IMR-90 (cell line): ENCODE measurements around the gene CCDC88C. TPM values are rescaled to one million over a fixed set of nuclear protein-coding genes. Genes with fewer than 3 reads are reported as not detected.

Experiments
- ATAC-seq: fragments of 200-7000 bp; cut with Tn5 transposase; 2 replicates; pipeline ENCODE4 v1.9.1; 2020; ENCODE audit warnings: low read depth, mild to moderate bottlenecking, moderate library complexity
- BruUV-seq: library from RNA; stranded (reverse); fragments of 400-500 nt; replicated peaks from 2 replicates; lab custom pipeline; 2021; lab: Mats Ljungman, UMichigan
- CTCF ChIA-PET: fragments of 300-600 bp; formaldehyde crosslinking; extraction: SDS; loops from one replicate; lab custom pipeline; 2021; ENCODE audit warnings: antibody characterized with exemption; lab: Yijun Ruan, JAX
- POLR2A ChIA-PET: fragments of 300-600 bp; sonication (Branson Sonifier 250); formaldehyde crosslinking; loops from one replicate; lab custom pipeline; 2022; ENCODE audit warnings: antibody characterized with exemption; ENCODE audit not compliant: unreplicated experiment; lab: Charles Lee
- DNase-seq: peaks from one replicate; pipeline ENCODE4 v3.0.0; 2013
- H2AFZ ChIP-seq: replicated peaks from 2 replicates; pipeline ENCODE3; 2013; ENCODE audit warnings: low read length, mild to moderate bottlenecking; ENCODE audit not compliant: poor library complexity
- H2AK5ac ChIP-seq: 2 replicates; pipeline ENCODE4 v1.6.1; 2013; ENCODE audit warnings: low read depth, low read length, inconsistent platforms
- H2AK9ac ChIP-seq: replicated peaks from 2 replicates; pipeline ENCODE3; 2013; ENCODE audit warnings: mild to moderate bottlenecking, low read depth, low read length, moderate library complexity; ENCODE audit not compliant: poor library complexity
- H2BK120ac ChIP-seq: 2 replicates; pipeline ENCODE4 v1.6.1; 2013; ENCODE audit warnings: low read depth, low read length, inconsistent platforms
- H2BK15ac ChIP-seq: 3 replicates; pipeline ENCODE4 v1.6.1; 2013; ENCODE audit warnings: low read depth, low read length, inconsistent platforms
- H2BK20ac ChIP-seq: 2 replicates; pipeline ENCODE4 v1.6.1; 2013; ENCODE audit warnings: low read depth, mild to moderate bottlenecking, inconsistent platforms, low read length, moderate library complexity
- H2BK5ac ChIP-seq: 2 replicates; pipeline ENCODE4 v1.6.1; 2013; ENCODE audit warnings: mild to moderate bottlenecking, low read depth, low read length, inconsistent platforms; ENCODE audit not compliant: poor library complexity, severe bottlenecking
- H3K14ac ChIP-seq: replicated peaks from 2 replicates; pipeline ENCODE4 v1.6.1; 2013; ENCODE audit warnings: low read depth, low read length, inconsistent platforms
- H3K18ac ChIP-seq: 2 replicates; pipeline ENCODE4 v1.6.1; 2013; ENCODE audit warnings: low read depth, low read length, control low read depth
- H3K23ac ChIP-seq: 2 replicates; pipeline ENCODE4 v1.6.1; 2013; ENCODE audit warnings: low read depth, low read length, inconsistent platforms
- H3K27ac ChIP-seq: 2 replicates; pipeline ENCODE4 v1.5.1; 2013; ENCODE audit warnings: mild to moderate bottlenecking, control low read depth, low read length; ENCODE audit not compliant: insufficient read depth
- H3K27me3 ChIP-seq: 2 replicates; pipeline ENCODE4 v1.6.1; 2013; ENCODE audit warnings: low read length; ENCODE audit not compliant: control insufficient read depth, insufficient read depth
- H3K36me3 ChIP-seq: 2 replicates; pipeline ENCODE4 v1.6.1; 2013; ENCODE audit warnings: low read length, mixed read lengths; ENCODE audit not compliant: control insufficient read depth, insufficient read depth
- H3K4ac ChIP-seq: 2 replicates; pipeline ENCODE4 v1.6.1; 2013; ENCODE audit warnings: low read depth, low read length, inconsistent platforms
- H3K4me1 ChIP-seq: 2 replicates; pipeline ENCODE4 v1.6.1; 2013; ENCODE audit warnings: low read length, mixed read lengths; ENCODE audit not compliant: control insufficient read depth, insufficient read depth
- H3K4me2 ChIP-seq: 2 replicates; pipeline ENCODE4 v1.6.1; 2013; ENCODE audit warnings: low read depth, mild to moderate bottlenecking, control low read depth, low read length, moderate library complexity
- H3K4me3 ChIP-seq: 2 replicates; pipeline ENCODE4 v1.5.1; 2013; ENCODE audit warnings: low read depth, mild to moderate bottlenecking, control low read depth, low read length, moderate library complexity; ENCODE audit not compliant: insufficient read depth
- H3K56ac ChIP-seq: 2 replicates; pipeline ENCODE4 v1.6.1; 2013; ENCODE audit warnings: low read length, inconsistent platforms; ENCODE audit not compliant: insufficient read depth; ENCODE audit errors: extremely low read depth
- H3K79me1 ChIP-seq, 2 experiments: 2 replicates each; pipeline ENCODE4 v1.6.1; 2013; ENCODE audit warnings: low read length in 2 of 2, inconsistent platforms in 1 of 2, low read depth in 1 of 2
- H3K9ac ChIP-seq: 2 replicates; pipeline ENCODE4 v1.6.1; 2013; ENCODE audit warnings: low read depth, low read length, control low read depth
- H3K9me1 ChIP-seq: 2 replicates; pipeline ENCODE4 v1.6.1; 2013; ENCODE audit warnings: low read length, inconsistent platforms; ENCODE audit not compliant: insufficient read depth
- H3K9me3 ChIP-seq: 2 replicates; pipeline ENCODE4 v1.6.1; 2013; ENCODE audit warnings: low read length; ENCODE audit not compliant: control insufficient read depth, insufficient read depth
- H4K20me1 ChIP-seq: 2 replicates; pipeline ENCODE4 v1.6.1; 2013; ENCODE audit warnings: low read length, inconsistent platforms; ENCODE audit not compliant: insufficient read depth
- H4K5ac ChIP-seq: 2 replicates; pipeline ENCODE4 v1.6.1; 2013; ENCODE audit warnings: mild to moderate bottlenecking, low read depth, low read length, control low read depth
- H4K8ac ChIP-seq, 2 experiments: 2 replicates each; pipeline ENCODE4 v1.6.1; 2013; ENCODE audit warnings: low read depth in 2 of 2, low read length in 2 of 2, control low read depth in 1 of 2, inconsistent platforms in 1 of 2
- H4K91ac ChIP-seq: 2 replicates; pipeline ENCODE4 v1.6.1; 2013; ENCODE audit warnings: low read depth, low read length, inconsistent platforms; ENCODE audit not compliant: insufficient read depth
- BHLHE40 ChIP-seq: fragments of 150-350 bp; IDR thresholded peaks from 2 replicates; pipeline ENCODE4 v1.6.1; 2016; ENCODE audit warnings: mild to moderate bottlenecking, low read depth, low read length
- CHD1 ChIP-seq: IDR thresholded peaks from 2 replicates; pipeline ENCODE4 v1.6.1; 2012; ENCODE audit warnings: low read depth, low read length, improper control_type of control experiment
- CTCF ChIP-seq: conservative IDR thresholded peaks from 2 replicates; pipeline ENCODE4 v1.5.1; 2012; ENCODE audit warnings: mild to moderate bottlenecking, low read depth, low read length, improper control_type of control experiment
- ELK1 ChIP-seq: fragments of 150-350 bp; IDR thresholded peaks from 2 replicates; pipeline ENCODE4 v1.6.1; 2016; ENCODE audit warnings: low read depth, mild to moderate bottlenecking, low read length, moderate library complexity, borderline replicate concordance
- MAFK ChIP-seq: IDR thresholded peaks from 2 replicates; pipeline ENCODE4 v1.6.1; 2012; ENCODE audit warnings: low read depth, low read length, improper control_type of control experiment
- MAZ ChIP-seq: IDR thresholded peaks from 2 replicates; pipeline ENCODE4 v1.6.1; 2012; ENCODE audit warnings: low read depth, mild to moderate bottlenecking, low read length, improper control_type of control experiment, moderate library complexity, borderline replicate concordance
- SMC3 ChIP-seq: fragments of 150-350 bp; IDR thresholded peaks from 2 replicates; pipeline ENCODE4 v1.6.1; 2016; ENCODE audit warnings: low read depth, mild to moderate bottlenecking, antibody characterized with exemption, low read length, moderate library complexity
- USF2 ChIP-seq: fragments of 150-350 bp; IDR thresholded peaks from 2 replicates; pipeline ENCODE4 v1.6.1; 2017; ENCODE audit warnings: mild to moderate bottlenecking, antibody characterized with exemption, low read length, low read depth
- WGBS, 2 experiments: methylation state at CpG; one replicate each; pipeline versions ENCODE4 v1.1.5 to v1.1.7; 2013; ENCODE audit warnings: missing lambda C conversion rate in 2 of 2; ENCODE audit not compliant: insufficient read length in 1 of 2; ENCODE audit errors: extremely low coverage in 2 of 2; 5-methylcytosine and 5-hydroxymethylcytosine counted together
- dilution Hi-C: fragments of 300-500 bp; cut with HindIII; formaldehyde crosslinking; loops from one replicate; pipeline ENCODE4 v1.14.3; 2018; ENCODE audit warnings: low sequenced_read_pairs; ENCODE audit not compliant: unreplicated experiment
- in situ Hi-C: fragments of 300-500 bp; cut with MboI; formaldehyde crosslinking; loops from 3 replicates; pipeline ENCODE4 v1.14.3; 2019; ENCODE audit warnings: low sequenced_read_pairs, inconsistent platforms, mixed read lengths
- intact Hi-C: fragments of 100-400 bp; cut with micrococcal nuclease; formaldehyde crosslinking; loops from 2 replicates; pipeline ENCODE4 v1.10.0; 2022
- polyA plus RNA-seq, 3 experiments: library from polyadenylated mRNA; depleted of rRNA; stranded (reverse); fragments of >200 nt; gene quantifications; 2 replicates each; pipeline ENCODE4 v1.2.3, GENCODE V29; 2012; ENCODE audit warnings: low replicate concordance in 1 of 3
- total RNA-seq: library from RNA; depleted of rRNA; stranded (reverse); fragments of >200 nt; gene quantifications from 2 replicates; pipeline ENCODE4 v1.2.3, GENCODE V29; 2012

CCDC88C gene
- total and polyA plus RNA-seq, 2 of the 4 experiments (the other 2 are of a cell fraction): 0.17 to 0.18 TPM

GRCh38 chr14:91290986-91291385 is 126.6 kb downstream of the CCDC88C start:
- Histone ChIP-seq H3K27me3 (peaks cover 2% of the 10 kb centered on the region; the same call in 1 of the 2 replicates), H2BK20ac (no peak overlapping the region), H3K4ac (no peak overlapping the region), H4K5ac (no peak overlapping the region), H2AFZ (no peak overlapping the region), H4K91ac (no peak overlapping the region), H2AK5ac (no peak overlapping the region), H3K23ac (no peak overlapping the region), H3K36me3 (no peaks in the 10 kb centered on the region), H2BK15ac (no peak overlapping the region), H3K4me1 (no peaks in the 10 kb centered on the region), H3K56ac (no peak overlapping the region), H2AK9ac (no peak overlapping the region), H4K8ac (no peak overlapping the region), H4K20me1 (no peaks in the 10 kb centered on the region), H3K18ac (no peak overlapping the region), H3K14ac (no peak overlapping the region), H3K9ac (no peak overlapping the region), H3K4me2 (no peak overlapping the region), H3K27ac (no peak overlapping the region), H3K9me1 (no peaks in the 10 kb centered on the region), H2BK5ac (no peak overlapping the region), H3K9me3 (no peaks in the 10 kb centered on the region), H3K79me1 (no peaks in the 10 kb centered on the region), H3K4me3 (no peak overlapping the region), H2BK120ac (no peak overlapping the region)
- 72% methylated on average over 2 of the region's 10 CpGs; no CpG with 5 or more reads in 1 of the 2 experiments for WGBS, 2 experiments
- ChIA-PET POLR2A (no interaction called here), CTCF (interaction anchor here (0.6 to 1.1 kb wide), 3 partner anchors 29 to 388 kb away, joined by 3 read pairs; no protein-coding TSS in a partner anchor)
- ATAC-seq (no peak), DNase-seq (no peak)
- no TSS peak for BruUV-seq
- TF ChIP-seq SMC3 (no peak), MAZ (no peak), USF2 (no peak), BHLHE40 (no peak), CTCF (no peak), ELK1 (no peak), CHD1 (no peak), MAFK (no peak)
- intact Hi-C loops (no loop called here), dilution Hi-C loops (no loop called here), in situ Hi-C loops (no loop called here)
